Fibroblast of villous mesenchyme (primary cell): ENCODE results near the gene PITX3. TPM values are rescaled to one million over a fixed set of nuclear protein-coding genes. Genes with fewer than 3 reads are reported as not detected.

Source experiments
- DNase-seq: peaks from one replicate; pipeline ENCODE4 v3.0.0-alpha.2; 2010; ENCODE audit warnings: low read depth
- H3K4me3 ChIP-seq: 2 replicates; pipeline ENCODE4 v1.5.1; 2011; ENCODE audit warnings: low read depth, mild to moderate bottlenecking, low read length
- CTCF ChIP-seq: IDR thresholded peaks from 2 replicates; pipeline ENCODE4 v1.5.1; 2012; ENCODE audit warnings: low read depth, mild to moderate bottlenecking, low read length; ENCODE audit not compliant: insufficient read depth
- total RNA-seq: library from RNA; depleted of rRNA; stranded (reverse); fragments of >200 nt; gene quantifications from 2 replicates; pipeline ENCODE4 v1.2.3, GENCODE V29; 2012

Gene PITX3
- total RNA-seq, 1 donor = not detected

- no peak for DNase-seq
- no peak for TF ChIP-seq CTCF
- no peak overlapping the region for H3K4me3 ChIP-seq
These were observed 32.8 kb upstream of the PITX3 start for GRCh38 chr10:102274062-102274461.

- DNase-seq = peak; percentile 23
- TF ChIP-seq CTCF = no peak
- H3K4me3 ChIP-seq = no peak overlapping the region
These were observed 27.7 kb upstream of the PITX3 start for GRCh38 chr10:102269017-102269416.

- no peak overlapping the region for H3K4me3 ChIP-seq
- no peak for TF ChIP-seq CTCF
- peak; percentile 31 for DNase-seq
These were observed 27.1 kb upstream of the PITX3 start for GRCh38 chr10:102268375-102268888.

GRCh38 chr10:102267748-102268147, 26.4 kb upstream of the PITX3 start:
- peak; percentile 45 for DNase-seq
- no peak overlapping the region for H3K4me3 ChIP-seq
- no peak for TF ChIP-seq CTCF

GRCh38 chr10:102266670-102267069, 25.4 kb upstream of the PITX3 start:
- no peak for TF ChIP-seq CTCF
- no peak for DNase-seq
- H3K4me3 ChIP-seq = no peak overlapping the region

- TF ChIP-seq CTCF = no peak
- H3K4me3 ChIP-seq = no peak overlapping the region
- DNase-seq = no peak
These were observed 23.1 kb upstream of the PITX3 start for GRCh38 chr10:102264371-102264770.

GRCh38 chr10:102262744-102263370, 21.5 kb upstream of the PITX3 start:
- no peak overlapping the region for H3K4me3 ChIP-seq
- DNase-seq = peak; percentile 29
- no peak for TF ChIP-seq CTCF
